H1 (cell line): ENCODE results near the gene ARHGAP18. TPM values are rescaled to one million over a fixed set of nuclear protein-coding genes. Genes with fewer than 3 reads are reported as not detected.

Experiments used
- CTCF ChIA-PET: fragments of 300-600 bp; sonication (Branson Sonifier 250); formaldehyde crosslinking; loops from one replicate; lab custom pipeline; 2021; ENCODE audit not compliant: partially characterized antibody; lab: Charles Lee
- POLR2A ChIA-PET: fragments of 300-600 bp; sonication (Branson Sonifier 250); formaldehyde crosslinking; loops from one replicate; lab custom pipeline; 2021; ENCODE audit warnings: inconsistent platforms; ENCODE audit not compliant: partially characterized antibody; lab: Charles Lee
- DNase-seq, 2 experiments: peaks; one replicate each; pipeline versions ENCODE4 v3.0.0 to v3.0.0-alpha.2; 2010 to 2022; ENCODE audit warnings: low spot score in 2 of 2, low read depth in 1 of 2, mixed read lengths in 1 of 2
- FAIRE-seq: peaks from 2 replicates; lab custom pipeline; 2011; peaks lifted over from hg19 to GRCh38; lab: Jason Lieb, UNC
- H2AFZ ChIP-seq: 2 replicates; pipeline ENCODE4 v1.8.1; 2012; ENCODE audit warnings: low read length, inconsistent platforms
- H2AK5ac ChIP-seq: 2 replicates; pipeline ENCODE4 v1.6.1; 2013; ENCODE audit warnings: low read depth, low read length
- H2BK120ac ChIP-seq: replicated peaks from 2 replicates; pipeline ENCODE3; 2013; ENCODE audit warnings: low read depth, low read length, inconsistent platforms
- H2BK12ac ChIP-seq: 2 replicates; pipeline ENCODE4 v1.6.1; 2013; ENCODE audit warnings: low read depth, low read length
- H2BK15ac ChIP-seq: 2 replicates; pipeline ENCODE4 v1.6.1; 2013; ENCODE audit warnings: low read length
- H2BK20ac ChIP-seq: 2 replicates; pipeline ENCODE4 v1.6.1; 2013; ENCODE audit warnings: low read length
- H2BK5ac ChIP-seq: 2 replicates; pipeline ENCODE4 v1.6.1; 2013; ENCODE audit warnings: low read depth, low read length
- H3K14ac ChIP-seq: 2 replicates; pipeline ENCODE4 v1.6.1; 2013; ENCODE audit warnings: inconsistent platforms; ENCODE audit not compliant: insufficient read length
- H3K18ac ChIP-seq: 2 replicates; pipeline ENCODE4 v1.6.1; 2013; ENCODE audit warnings: low read length; ENCODE audit errors: extremely low read depth
- H3K23ac ChIP-seq: 2 replicates; pipeline ENCODE4 v1.6.1; 2013; ENCODE audit warnings: inconsistent platforms; ENCODE audit not compliant: insufficient read length
- H3K23me2 ChIP-seq: 2 replicates; pipeline ENCODE4 v1.6.1; 2013; ENCODE audit warnings: low read depth, low read length
- H3K27ac ChIP-seq: 2 replicates; pipeline ENCODE4 v1.6.1; 2011; ENCODE audit warnings: low read depth, low read length, inconsistent platforms
- H3K27me3 ChIP-seq, 4 experiments: replicated peaks in 1 of 4; 1 replicate in 1 of 4; 2 replicates in 3 of 4; pipeline versions ENCODE4 v1.6.1 to v1.8.1; 2011 to 2013; ENCODE audit warnings: low read length in 3 of 4, mild to moderate bottlenecking in 3 of 4, inconsistent platforms in 2 of 4, mixed read lengths in 2 of 4, moderate library complexity in 1 of 4; ENCODE audit not compliant: control insufficient read depth in 3 of 4, insufficient read depth in 3 of 4; ENCODE audit errors: extremely low read depth in 1 of 4
- H3K36me3 ChIP-seq, 4 experiments: 2 replicates each; pipeline versions ENCODE4 v1.6.1 to v1.8.1; 2011 to 2013; ENCODE audit warnings: mild to moderate bottlenecking in 4 of 4, low read length in 3 of 4, moderate library complexity in 2 of 4, control low read depth in 1 of 4, inconsistent platforms in 1 of 4; ENCODE audit not compliant: insufficient read depth in 4 of 4, control insufficient read depth in 2 of 4
- H3K4ac ChIP-seq: replicated peaks from 2 replicates; pipeline ENCODE3; 2013; ENCODE audit warnings: low read length, low read depth, mixed read lengths, inconsistent platforms; ENCODE audit not compliant: insufficient read length
- H3K4me1 ChIP-seq, 4 experiments: replicated peaks in 1 of 4; 1 replicate in 1 of 4; 2 replicates in 3 of 4; pipeline versions ENCODE4 v1.6.1 to v1.8.1; 2011 to 2013; ENCODE audit warnings: low read length in 3 of 4, inconsistent platforms in 2 of 4, mixed read lengths in 1 of 4; ENCODE audit not compliant: insufficient read depth in 4 of 4, control insufficient read depth in 3 of 4
- H3K4me2 ChIP-seq, 2 experiments: 2 replicates each; pipeline versions ENCODE4 v1.6.1 to v1.8.1; 2011 to 2013; ENCODE audit warnings: low read depth in 2 of 2, low read length in 2 of 2, control low read depth in 1 of 2, inconsistent platforms in 1 of 2, mild to moderate bottlenecking in 1 of 2; ENCODE audit not compliant: insufficient read depth in 1 of 2
- H3K4me3 ChIP-seq, 4 experiments: fragments of 200-600, 300-600 bp in 1 of 4; sonication (generic), shearing (Covaris generic), sonication (Bioruptor Twin) in 1 of 4; 2 replicates each; pipeline versions ENCODE4 v1.5.1 to v1.8.1; 2011 to 2016; ENCODE audit warnings: low read length in 4 of 4, low read depth in 3 of 4, control low read depth in 2 of 4, inconsistent platforms in 2 of 4, mild to moderate bottlenecking in 2 of 4, mixed read lengths in 1 of 4, moderate library complexity in 1 of 4; ENCODE audit not compliant: insufficient read depth in 2 of 4; ENCODE audit errors: extremely low read depth in 1 of 4
- H3K56ac ChIP-seq: replicated peaks from 2 replicates; pipeline ENCODE3; 2013; ENCODE audit warnings: low read depth, mild to moderate bottlenecking, mixed read lengths, low read length, inconsistent platforms; ENCODE audit not compliant: insufficient read length
- H3K79me1 ChIP-seq: 2 replicates; pipeline ENCODE4 v1.6.1; 2013; ENCODE audit warnings: low read depth, low read length, control low read depth
- H3K79me2 ChIP-seq, 2 experiments: 2 replicates each; pipeline versions ENCODE4 v1.6.1 to v1.8.1; 2012 to 2013; ENCODE audit warnings: low read length in 2 of 2, mild to moderate bottlenecking in 2 of 2, inconsistent platforms in 1 of 2; ENCODE audit not compliant: insufficient read depth in 2 of 2, control insufficient read depth in 1 of 2
- H3K9ac ChIP-seq, 4 experiments: replicated peaks in 1 of 4; 1 replicate in 1 of 4; 2 replicates in 3 of 4; pipeline versions ENCODE4 v1.6.1 to v1.8.1; 2011 to 2013; ENCODE audit warnings: low read depth in 3 of 4, low read length in 3 of 4, control low read depth in 2 of 4, mild to moderate bottlenecking in 2 of 4, moderate library complexity in 2 of 4, inconsistent platforms in 1 of 4; ENCODE audit errors: extremely low read depth in 1 of 4
- H3K9me3 ChIP-seq, 2 experiments: 2 replicates each; pipeline versions ENCODE4 v1.6.1 to v1.8.1; 2012 to 2013; ENCODE audit warnings: mild to moderate bottlenecking in 2 of 2, moderate library complexity in 2 of 2, control low read depth in 1 of 2, inconsistent platforms in 1 of 2, low read depth in 1 of 2, low read length in 1 of 2, mixed read lengths in 1 of 2; ENCODE audit not compliant: insufficient read depth in 2 of 2
- H4K20me1 ChIP-seq, 2 experiments: replicated peaks in 1 of 2; 2 replicates each; pipeline versions ENCODE3 to v1.8.1; 2011 to 2013; ENCODE audit warnings: inconsistent platforms in 2 of 2, low read length in 2 of 2, mild to moderate bottlenecking in 1 of 2; ENCODE audit not compliant: insufficient read depth in 2 of 2, control insufficient read depth in 1 of 2
- H4K5ac ChIP-seq: 2 replicates; pipeline ENCODE4 v1.6.1; 2013; ENCODE audit warnings: low read length, low read depth, mixed read lengths, inconsistent platforms; ENCODE audit not compliant: insufficient read length
- H4K8ac ChIP-seq: 2 replicates; pipeline ENCODE4 v1.8.0; 2013; ENCODE audit warnings: mild to moderate bottlenecking, moderate library complexity, low read length, inconsistent platforms; ENCODE audit not compliant: insufficient read depth; ENCODE audit errors: extremely low read depth
- H4K91ac ChIP-seq: replicated peaks from 2 replicates; pipeline ENCODE3; 2013; ENCODE audit warnings: low read length, mixed read lengths, inconsistent platforms; ENCODE audit not compliant: insufficient read length
- ASH2L ChIP-seq: fragments of 200-600, 300-600 bp; sonication (generic); IDR thresholded peaks from one replicate; pipeline ENCODE4 v1.7.1; 2017; ENCODE audit warnings: low read length
- CHD2 ChIP-seq: IDR thresholded peaks from 2 replicates; pipeline ENCODE4 v1.6.1; 2012; ENCODE audit warnings: low read length, improper control_type of control experiment
- GABPA ChIP-seq: IDR thresholded peaks from 2 replicates; pipeline ENCODE4 v1.6.1; 2011; ENCODE audit warnings: mild to moderate bottlenecking, low read length, moderate library complexity, borderline replicate concordance; ENCODE audit not compliant: insufficient read depth
- MAFK ChIP-seq: IDR thresholded peaks from 2 replicates; pipeline ENCODE4 v1.6.1; 2012; ENCODE audit warnings: low read depth, mild to moderate bottlenecking, improper control_type of control experiment, low read length
- PHF8 ChIP-seq: fragments of 200-600 bp; sonication (generic); conservative IDR thresholded peaks from 2 replicates; pipeline ENCODE4 v1.7.1; 2012; ENCODE audit warnings: low read depth, mild to moderate bottlenecking, inconsistent platforms, low read length, moderate library complexity
- POLR2AphosphoS5 ChIP-seq: IDR thresholded peaks from 2 replicates; pipeline ENCODE4 v1.6.1; 2011; ENCODE audit warnings: low read depth, low read length
- SIRT6 ChIP-seq: IDR thresholded peaks from one replicate; pipeline ENCODE4 v1.7.1; 2012; ENCODE audit warnings: low read length, inconsistent platforms
- TAF1 ChIP-seq: IDR thresholded peaks from 2 replicates; pipeline ENCODE4 v1.6.1; 2011; ENCODE audit warnings: mild to moderate bottlenecking, low read depth, low read length
- WGBS, 2 experiments: shearing (Covaris generic) in 1 of 2; methylation state at CpG; one replicate each; pipeline versions ENCODE4 v1.1.6 to v1.1.7; 2013 to 2015; ENCODE audit warnings: low lambda C conversion rate in 2 of 2, mixed read lengths in 2 of 2, inconsistent platforms in 1 of 2, low coverage in 1 of 2, missing lambda C conversion rate in 1 of 2; ENCODE audit not compliant: insufficient replicate concordance in 2 of 2, insufficient coverage in 1 of 2, insufficient read length in 1 of 2; ENCODE audit errors: extremely low coverage in 1 of 2, missing lambda C conversion rate in 1 of 2; 5-methylcytosine and 5-hydroxymethylcytosine counted together
- polyA plus RNA-seq, 7 experiments: library from polyadenylated mRNA; depleted of rRNA in 3 of 7; stranded (reverse) in 5 of 7; unstranded in 2 of 7; fragments of >200 nt in 5 of 7; fragments of 200-250 nt in 2 of 7; gene quantifications; 1 replicate in 5 of 7; 2 replicates in 1 of 7; 4 replicates in 1 of 7; pipeline versions ENCODE4 v1.2.1 to v1.2.3, GENCODE V29; 2011 to 2013; ENCODE audit warnings: missing spikeins in 2 of 7, mixed read lengths in 2 of 7
- total RNA-seq: library from RNA; stranded (reverse); fragmentation: NEBNext Ultra II Directional; extraction: Animal tissue kit (Norgen Biotek cat#: 25700); gene quantifications from 2 replicates; pipeline ENCODE4 v1.2.1, GENCODE V29; 2021

Gene ARHGAP18
- total and polyA plus RNA-seq, 2 of the 8 experiments (the other 6 are each of a cell fraction or from before 2014, with no cell fraction given): 0.83 to 4.5 TPM

DNA sequence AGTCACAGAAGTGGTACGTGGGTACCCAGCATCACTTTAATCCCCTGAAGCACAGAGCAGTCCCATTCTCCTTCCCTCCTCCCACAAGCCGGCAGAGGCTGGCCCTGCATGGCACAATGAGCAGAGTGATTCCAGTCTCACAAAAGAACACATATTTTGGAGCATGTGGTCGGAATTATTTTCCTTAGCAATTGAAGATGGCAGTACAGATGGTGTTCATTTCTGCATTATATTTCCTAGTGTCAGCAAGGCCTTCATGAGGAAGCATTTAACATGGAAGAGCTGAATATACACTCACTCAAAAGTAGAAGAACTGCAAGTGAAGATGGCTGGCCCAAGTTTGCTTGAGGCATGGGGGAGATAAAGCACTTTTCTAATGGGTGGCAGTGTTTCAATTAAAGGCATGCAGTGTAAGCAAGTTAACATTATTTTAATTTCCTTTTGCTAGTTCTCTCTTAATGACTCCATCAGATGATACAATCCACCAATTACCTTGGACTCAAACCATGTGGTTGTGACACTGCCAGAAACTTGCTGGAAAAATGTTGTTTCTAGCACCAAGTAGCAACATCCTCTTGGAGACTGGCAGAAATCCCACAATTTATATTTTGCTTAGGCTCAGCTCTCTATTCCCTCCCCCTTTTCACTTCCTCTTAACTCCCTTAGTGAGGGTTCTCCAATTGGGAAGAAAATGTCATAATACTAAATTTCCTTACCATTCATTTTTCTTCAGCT is 74.4 kb downstream of the ARHGAP18 start:
- Histone ChIP-seq H3K23ac (no peak overlapping the region), H3K9ac (no peak overlapping the region), H3K4me1 (no peaks in the 10 kb centered on the region), H3K23me2 (no peaks in the 10 kb centered on the region), H2BK15ac (no peak overlapping the region), H4K20me1 (no peaks in the 10 kb centered on the region), H3K79me1 (no peaks in the 10 kb centered on the region), H3K4ac (no peak overlapping the region), H3K18ac (no peak overlapping the region), H2AK5ac (no peak overlapping the region), H4K8ac (no peak overlapping the region), H3K79me2 (no peaks in the 10 kb centered on the region), H2BK20ac (no peak overlapping the region), H3K14ac (no peak overlapping the region), H4K91ac (no peak overlapping the region), H2AFZ (no peak overlapping the region), H3K9me3 (no peaks in the 10 kb centered on the region), H2BK120ac (no peak overlapping the region), H3K36me3 (no peaks in the 10 kb centered on the region), H3K27me3 (no peaks in the 10 kb centered on the region), H2BK5ac (no peak overlapping the region), H3K27ac (no peak overlapping the region), H3K56ac (no peak overlapping the region), H3K4me2 (no peak overlapping the region), H4K5ac (no peak overlapping the region), H2BK12ac (no peak overlapping the region), H3K4me3 (no peak overlapping the region)
- 89% methylated on average over 3 of the region's 3 CpGs; no CpG with 5 or more reads in 1 of the 2 experiments for WGBS, 2 experiments
- CTCF ChIA-PET: no interaction called here
- DNase-seq (no peak), FAIRE-seq (no peak)
- TF ChIP-seq MAFK (no peak), ASH2L (no peak), GABPA (no peak), SIRT6 (no peak), TAF1 (no peak), POLR2AphosphoS5 (no peak), CHD2 (no peak), PHF8 (no peak)
- POLR2A ChIA-PET: no interaction called here
